ENCODE data around the gene FBXW5.

Gene FBXW5

DNA sequence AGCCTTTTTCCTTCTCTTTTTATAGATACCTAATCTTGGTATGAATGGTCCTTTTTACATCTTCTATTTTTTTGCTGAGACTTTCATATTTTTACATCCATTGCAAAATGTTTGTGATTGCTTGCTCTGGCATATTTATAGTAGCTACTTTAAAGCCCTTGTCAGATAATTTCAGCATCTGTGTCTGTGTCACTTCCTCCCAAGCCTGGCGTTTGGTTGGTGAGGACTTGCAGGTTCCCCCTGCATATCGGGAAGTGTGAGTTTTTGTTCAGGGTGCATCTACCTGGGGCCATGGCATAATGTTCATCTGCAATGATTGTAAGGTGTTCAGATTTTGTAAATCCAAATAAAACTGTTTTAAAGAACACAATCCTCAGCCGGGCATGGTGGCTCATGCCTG lies 8.9 kb downstream of the FBXW5 start:
- H3K36me3 ChIP-seq (ENCODE audit: insufficient read depth, low read length), result peaks cover 24% of the 10 kb centered on the region
- no peaks in the 10 kb centered on the region for H3K9me3 ChIP-seq (replicated peaks; ENCODE audit: low read length)
- no peak overlapping the region for H3K4me3 ChIP-seq (ENCODE audit: low read length)
- no peaks in the 10 kb centered on the region for H3K27me3 ChIP-seq (ENCODE audit: control insufficient read depth, insufficient read depth, low read length)
- H3K9ac ChIP-seq (ENCODE audit: low read depth, low read length), result no peak overlapping the region
- no peak overlapping the region for H3K4me2 ChIP-seq (ENCODE audit: low read length)
- H3K4me1 ChIP-seq (ENCODE audit: control insufficient read depth, insufficient read depth, low read length), result peaks cover 6% of the 10 kb centered on the region

DNA sequence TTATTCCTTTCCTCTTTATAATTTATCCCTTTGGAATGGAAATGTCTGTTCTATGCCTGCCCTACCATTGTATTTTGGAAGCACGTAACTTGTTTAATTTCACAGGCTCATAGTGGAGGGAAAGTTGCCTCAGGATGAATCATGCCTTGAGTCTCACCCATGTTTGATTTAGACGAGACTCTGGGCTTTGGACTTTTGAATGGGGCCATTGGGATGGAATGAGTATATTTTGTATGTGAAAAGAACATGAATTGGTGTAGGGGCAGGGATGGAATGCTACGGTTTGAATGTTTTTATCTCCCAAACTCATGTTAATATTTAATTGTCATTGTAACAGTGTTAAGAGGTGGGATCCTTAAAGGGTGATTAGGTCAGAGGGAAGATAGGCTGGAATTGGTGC lies 10.3 kb downstream of the FBXW5 start:
- peaks cover 3% of the 10 kb centered on the region for H3K4me1 ChIP-seq (ENCODE audit: control insufficient read depth, insufficient read depth, low read length)
- no peaks in the 10 kb centered on the region for H3K27me3 ChIP-seq (ENCODE audit: control insufficient read depth, insufficient read depth, low read length)
- H3K9ac ChIP-seq (ENCODE audit: low read depth, low read length), result no peak overlapping the region
- H3K4me2 ChIP-seq (ENCODE audit: low read length), result no peak overlapping the region
- H3K4me3 ChIP-seq (ENCODE audit: low read length), result no peak overlapping the region
- H3K9me3 ChIP-seq (replicated peaks; ENCODE audit: low read length), result no peaks in the 10 kb centered on the region
- peaks cover 14% of the 10 kb centered on the region for H3K36me3 ChIP-seq (ENCODE audit: insufficient read depth, low read length)

- H3K27me3 ChIP-seq (ENCODE audit: control insufficient read depth, insufficient read depth, low read length), result no peaks in the 10 kb centered on the region
- H3K9ac ChIP-seq (ENCODE audit: low read depth, low read length), result no peak overlapping the region
- no peaks in the 10 kb centered on the region for H3K9me3 ChIP-seq (replicated peaks; ENCODE audit: low read length)
- H3K4me1 ChIP-seq (ENCODE audit: control insufficient read depth, insufficient read depth, low read length), result no peaks in the 10 kb centered on the region
- peaks cover 9% of the 10 kb centered on the region for H3K36me3 ChIP-seq (ENCODE audit: insufficient read depth, low read length)
- no peak overlapping the region for H3K4me2 ChIP-seq (ENCODE audit: low read length)
- no peak overlapping the region for H3K4me3 ChIP-seq (ENCODE audit: low read length)
These were observed 12.9 kb downstream of the FBXW5 start for GRCh38 chr9:136931611-136932130.

GRCh38 chr9:136930014-136930413 lies 14.5 kb downstream of the FBXW5 start:
- no peak overlapping the region for H3K4me2 ChIP-seq (ENCODE audit: low read length)
- no peak overlapping the region for H3K9ac ChIP-seq (ENCODE audit: low read depth, low read length)
- no peaks in the 10 kb centered on the region for H3K9me3 ChIP-seq (replicated peaks; ENCODE audit: low read length)
- H3K4me1 ChIP-seq (ENCODE audit: control insufficient read depth, insufficient read depth, low read length), result no peaks in the 10 kb centered on the region
- H3K27me3 ChIP-seq (ENCODE audit: control insufficient read depth, insufficient read depth, low read length), result no peaks in the 10 kb centered on the region
- H3K4me3 ChIP-seq (ENCODE audit: low read length), result no peak overlapping the region
- H3K36me3 ChIP-seq (ENCODE audit: insufficient read depth, low read length), result peaks cover 23% of the 10 kb centered on the region

DNA sequence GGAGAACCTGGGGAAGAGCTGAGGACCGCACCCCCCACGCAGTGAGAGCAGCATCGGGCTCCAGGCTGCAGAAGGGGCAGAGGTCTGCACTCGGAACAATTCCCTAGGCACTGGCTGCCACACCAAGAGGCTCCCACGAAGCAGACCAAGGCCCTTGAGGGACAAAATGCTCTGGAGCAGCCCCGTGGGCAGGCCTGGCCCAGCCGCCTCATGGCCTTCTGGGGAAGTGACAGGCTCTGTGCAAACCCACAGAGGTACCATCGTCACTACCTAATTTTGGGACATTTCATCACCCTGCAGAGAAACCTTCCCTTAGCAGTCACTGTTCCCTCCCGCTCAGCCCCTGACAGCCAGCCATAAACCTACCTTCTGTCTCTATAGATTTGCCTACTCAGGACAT lies 15.9 kb downstream of the FBXW5 start:
- H3K9ac ChIP-seq (ENCODE audit: low read depth, low read length), result no peak overlapping the region
- H3K4me1 ChIP-seq (ENCODE audit: control insufficient read depth, insufficient read depth, low read length), result no peaks in the 10 kb centered on the region
- no peaks in the 10 kb centered on the region for H3K9me3 ChIP-seq (replicated peaks; ENCODE audit: low read length)
- no peak overlapping the region for H3K4me3 ChIP-seq (ENCODE audit: low read length)
- peaks cover 28% of the 10 kb centered on the region for H3K36me3 ChIP-seq (ENCODE audit: insufficient read depth, low read length)
- no peaks in the 10 kb centered on the region for H3K27me3 ChIP-seq (ENCODE audit: control insufficient read depth, insufficient read depth, low read length)
- no peak overlapping the region for H3K4me2 ChIP-seq (ENCODE audit: low read length)

DNA sequence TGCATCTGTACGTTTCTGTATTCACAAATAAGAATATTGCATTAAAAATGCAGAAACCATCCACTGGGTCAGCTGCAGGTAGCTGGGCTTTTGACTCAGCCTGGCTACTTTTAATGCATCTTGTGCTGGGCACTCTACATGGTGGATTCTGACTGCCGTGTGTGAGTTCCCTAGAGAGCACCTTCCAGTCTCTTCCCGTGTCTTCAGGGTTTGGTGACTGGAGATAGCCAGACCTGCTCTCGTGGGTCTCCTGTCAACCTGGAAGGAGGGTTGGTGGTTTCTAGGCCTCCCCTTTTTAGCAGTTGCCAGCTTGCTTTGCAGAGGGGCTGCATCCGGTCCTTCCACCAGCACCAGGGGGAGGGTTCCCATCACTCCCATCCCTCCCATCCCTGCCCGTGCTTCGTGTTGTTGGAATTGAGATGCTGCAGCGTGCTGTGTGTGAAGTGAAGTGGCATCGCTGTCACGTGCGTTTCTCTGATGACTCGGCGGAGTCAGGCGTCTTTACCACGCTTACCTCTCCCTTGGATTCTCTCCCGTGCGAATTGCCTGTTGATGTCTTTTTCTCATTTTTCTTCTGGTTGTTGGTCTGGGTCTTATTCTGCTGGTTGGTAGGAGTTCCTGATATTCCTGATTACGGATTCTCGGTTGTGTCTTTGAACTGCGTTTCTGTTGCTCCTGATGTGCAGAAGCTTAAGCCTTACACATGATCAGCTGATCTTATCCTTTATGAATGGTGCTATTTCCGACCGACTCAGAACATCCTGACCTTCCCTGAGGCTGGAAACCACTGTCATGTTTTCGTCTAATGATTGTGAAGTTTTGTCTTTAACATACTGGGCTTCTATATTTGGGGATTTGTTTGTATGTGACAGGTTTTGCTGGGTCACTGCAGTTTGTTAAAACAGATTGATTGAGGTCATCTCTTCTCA lies 16.9 kb downstream of the FBXW5 start:
- H3K9ac ChIP-seq (ENCODE audit: low read depth, low read length), result no peak overlapping the region
- peaks cover 28% of the 10 kb centered on the region for H3K36me3 ChIP-seq (ENCODE audit: insufficient read depth, low read length)
- H3K27me3 ChIP-seq (ENCODE audit: control insufficient read depth, insufficient read depth, low read length), result no peaks in the 10 kb centered on the region
- no peak overlapping the region for H3K4me2 ChIP-seq (ENCODE audit: low read length)
- no peaks in the 10 kb centered on the region for H3K9me3 ChIP-seq (replicated peaks; ENCODE audit: low read length)
- no peaks in the 10 kb centered on the region for H3K4me1 ChIP-seq (ENCODE audit: control insufficient read depth, insufficient read depth, low read length)
- no peak overlapping the region for H3K4me3 ChIP-seq (ENCODE audit: low read length)

DNA sequence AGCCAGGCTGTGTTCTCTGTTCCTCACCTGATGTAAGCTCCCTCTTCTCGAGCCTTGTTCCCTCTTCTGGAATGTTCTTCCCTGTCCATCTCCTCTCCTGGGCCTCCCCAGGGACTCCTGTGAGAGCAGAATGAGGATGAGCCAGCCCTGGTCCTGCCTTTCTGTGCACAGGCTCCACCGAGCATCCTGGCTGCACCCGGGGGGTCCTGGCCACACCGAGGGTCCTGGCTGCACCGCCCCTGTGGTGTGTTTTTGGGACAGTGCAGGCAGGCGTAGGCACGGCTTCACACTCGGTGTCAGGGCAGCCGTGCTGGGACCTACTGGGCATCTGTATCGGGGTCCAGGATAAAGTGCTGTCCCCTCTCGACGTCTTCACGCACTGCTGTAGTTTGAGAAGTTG lies 17.8 kb downstream of the FBXW5 start:
- Histone ChIP-seq H3K9me3 (replicated peaks; ENCODE audit: low read length) (no peaks in the 10 kb centered on the region), H3K4me3 (ENCODE audit: low read length) (no peak overlapping the region), H3K36me3 (ENCODE audit: insufficient read depth, low read length) (peaks cover 33% of the 10 kb centered on the region), H3K27me3 (ENCODE audit: control insufficient read depth, insufficient read depth, low read length) (no peaks in the 10 kb centered on the region), H3K4me1 (ENCODE audit: control insufficient read depth, insufficient read depth, low read length) (no peaks in the 10 kb centered on the region), H3K9ac (ENCODE audit: low read depth, low read length) (no peak overlapping the region), H3K4me2 (ENCODE audit: low read length) (no peak overlapping the region)

- Histone ChIP-seq H3K4me1 (ENCODE audit: control insufficient read depth, insufficient read depth, low read length) (no peaks in the 10 kb centered on the region), H3K4me2 (ENCODE audit: low read length) (no peak overlapping the region), H3K9me3 (replicated peaks; ENCODE audit: low read length) (no peaks in the 10 kb centered on the region), H3K27me3 (ENCODE audit: control insufficient read depth, insufficient read depth, low read length) (no peaks in the 10 kb centered on the region), H3K9ac (ENCODE audit: low read depth, low read length) (no peak overlapping the region), H3K4me3 (ENCODE audit: low read length) (no peak overlapping the region), H3K36me3 (ENCODE audit: insufficient read depth, low read length) (peaks cover 33% of the 10 kb centered on the region)
These were observed 18.3 kb downstream of the FBXW5 start for GRCh38 chr9:136926154-136926704.

DNA sequence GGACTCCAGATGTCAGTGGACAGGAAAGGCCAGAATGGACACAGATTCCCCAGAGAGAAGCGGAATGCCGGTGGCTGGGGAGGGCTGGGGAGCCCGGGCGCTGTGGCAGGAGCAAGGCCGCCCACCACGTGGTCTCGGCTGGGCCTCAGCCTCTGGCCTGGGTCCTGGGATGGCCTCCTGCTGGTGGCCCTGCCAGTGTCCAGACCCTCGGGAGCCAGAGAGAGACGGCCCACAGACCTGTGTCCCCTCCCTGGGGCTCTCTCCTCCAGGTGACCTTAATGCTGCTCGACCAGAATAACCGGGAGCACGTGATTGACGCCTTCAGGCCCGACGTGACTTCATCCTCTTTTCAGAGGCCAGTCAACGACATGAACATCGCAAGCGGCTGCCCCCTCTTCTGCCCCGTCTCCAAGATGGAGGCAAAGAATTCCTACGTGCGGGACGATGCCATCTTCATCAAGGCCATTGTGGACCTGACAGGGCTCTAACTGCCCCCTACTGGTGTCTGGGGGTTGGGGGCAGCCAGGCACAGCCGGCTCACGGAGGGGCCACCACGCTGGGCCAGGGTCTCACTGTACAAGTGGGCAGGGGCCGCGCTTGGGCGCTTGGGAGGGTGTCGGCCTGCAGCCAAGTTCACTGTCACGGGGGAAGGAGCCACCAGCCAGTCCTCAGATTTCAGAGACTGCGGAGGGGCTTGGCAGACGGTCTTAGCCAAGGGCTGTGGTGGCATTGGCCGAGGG lies 19.0 kb downstream of the FBXW5 start:
- Histone ChIP-seq H3K9ac (ENCODE audit: low read depth, low read length) (no peak overlapping the region), H3K27me3 (ENCODE audit: control insufficient read depth, insufficient read depth, low read length) (no peaks in the 10 kb centered on the region), H3K4me1 (ENCODE audit: control insufficient read depth, insufficient read depth, low read length) (no peaks in the 10 kb centered on the region), H3K4me3 (ENCODE audit: low read length) (no peak overlapping the region), H3K4me2 (ENCODE audit: low read length) (no peak overlapping the region), H3K36me3 (ENCODE audit: insufficient read depth, low read length) (peaks cover 39% of the 10 kb centered on the region), H3K9me3 (replicated peaks; ENCODE audit: low read length) (no peaks in the 10 kb centered on the region)

- Histone ChIP-seq H3K27me3 (ENCODE audit: control insufficient read depth, insufficient read depth, low read length) (no peaks in the 10 kb centered on the region), H3K4me1 (ENCODE audit: control insufficient read depth, insufficient read depth, low read length) (no peaks in the 10 kb centered on the region), H3K9me3 (replicated peaks; ENCODE audit: low read length) (no peaks in the 10 kb centered on the region), H3K36me3 (ENCODE audit: insufficient read depth, low read length) (peaks cover 43% of the 10 kb centered on the region), H3K4me2 (ENCODE audit: low read length) (no peak overlapping the region), H3K9ac (ENCODE audit: low read depth, low read length) (no peak overlapping the region), H3K4me3 (ENCODE audit: low read length) (no peak overlapping the region)
These were observed 20.7 kb downstream of the FBXW5 start for GRCh38 chr9:136923881-136924280.

- Histone ChIP-seq H3K4me3 (ENCODE audit: low read length) (no peak overlapping the region), H3K4me2 (ENCODE audit: low read length) (no peak overlapping the region), H3K36me3 (ENCODE audit: insufficient read depth, low read length) (peaks cover 43% of the 10 kb centered on the region), H3K27me3 (ENCODE audit: control insufficient read depth, insufficient read depth, low read length) (no peaks in the 10 kb centered on the region), H3K9me3 (replicated peaks; ENCODE audit: low read length) (no peaks in the 10 kb centered on the region), H3K9ac (ENCODE audit: low read depth, low read length) (no peak overlapping the region), H3K4me1 (ENCODE audit: control insufficient read depth, insufficient read depth, low read length) (no peaks in the 10 kb centered on the region)
These were observed 22.0 kb downstream of the FBXW5 start for GRCh38 chr9:136922540-136922939.
